Adrenal gland (tissue), 5 donors: ENCODE results near the gene RBMS2.

Experiments used
- POLR2A ChIP-seq, 2 donors: fragments of 450-650 bp; IDR thresholded peaks; one replicate each; pipeline ENCODE4 v1.6.1; 2017; ENCODE audit warnings: antibody characterized with exemption in 2 of 2, mild to moderate bottlenecking in 2 of 2, moderate library complexity in 1 of 2
- TF ChIP-seq, protein P1 (sequence below), 6 experiments: fragments of 450-650 bp in 4 of 6; fragments of 200-600 bp in 2 of 6; sonication (generic) in 1 of 6; IDR thresholded peaks; 1 replicate in 5 of 6; 2 replicates in 1 of 6; pipeline versions ENCODE4 v1.5.1 to v1.8.0; 2016 to 2021; ENCODE audit warnings: antibody characterized with exemption in 6 of 6, mild to moderate bottlenecking in 2 of 6, moderate library complexity in 1 of 6
- donor health status: DM: no; HTN: no; CAD: no.

DNA sequence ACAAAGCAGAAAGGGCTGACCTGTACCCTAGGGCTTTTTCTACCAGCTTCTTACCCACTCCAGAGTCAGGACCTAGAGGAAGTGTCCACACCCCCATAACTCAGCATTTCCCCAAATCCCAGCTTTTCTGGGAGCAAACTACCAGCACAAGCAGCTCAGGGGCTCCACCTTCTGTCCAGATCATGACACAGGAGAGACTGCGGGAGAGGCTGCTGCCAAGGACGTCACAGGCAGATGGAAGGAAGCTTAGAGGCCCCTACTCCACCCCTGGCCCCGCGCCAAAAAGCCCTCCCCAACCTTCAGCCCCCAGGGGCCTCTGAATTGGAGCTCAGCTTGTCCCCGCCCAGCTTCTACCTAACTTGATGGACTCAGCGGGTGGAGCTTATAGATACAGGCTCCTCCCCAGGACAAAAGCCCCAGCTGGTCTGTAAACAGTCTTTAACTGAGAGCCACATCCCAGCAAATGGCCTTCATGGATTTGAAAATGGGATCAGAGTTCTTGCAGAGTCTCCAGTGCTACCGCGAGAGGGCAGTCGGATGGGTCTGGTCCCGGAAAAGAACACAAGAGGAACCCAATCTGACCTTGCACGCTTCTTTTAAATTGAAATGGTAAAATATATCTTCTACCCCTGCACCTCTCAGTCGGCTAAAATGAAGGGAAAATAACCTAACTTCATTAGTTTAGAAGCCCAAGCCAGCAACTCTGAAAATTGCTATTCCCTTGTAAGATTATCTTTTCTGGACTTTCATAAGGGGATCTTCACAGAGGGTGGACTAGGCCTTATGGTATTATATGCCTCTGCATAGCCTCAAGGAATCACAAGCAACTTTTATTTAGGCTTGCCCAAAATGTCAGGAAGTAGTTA is 115.3 kb downstream of the RBMS2 start:
- TF ChIP-seq, protein P1, sequence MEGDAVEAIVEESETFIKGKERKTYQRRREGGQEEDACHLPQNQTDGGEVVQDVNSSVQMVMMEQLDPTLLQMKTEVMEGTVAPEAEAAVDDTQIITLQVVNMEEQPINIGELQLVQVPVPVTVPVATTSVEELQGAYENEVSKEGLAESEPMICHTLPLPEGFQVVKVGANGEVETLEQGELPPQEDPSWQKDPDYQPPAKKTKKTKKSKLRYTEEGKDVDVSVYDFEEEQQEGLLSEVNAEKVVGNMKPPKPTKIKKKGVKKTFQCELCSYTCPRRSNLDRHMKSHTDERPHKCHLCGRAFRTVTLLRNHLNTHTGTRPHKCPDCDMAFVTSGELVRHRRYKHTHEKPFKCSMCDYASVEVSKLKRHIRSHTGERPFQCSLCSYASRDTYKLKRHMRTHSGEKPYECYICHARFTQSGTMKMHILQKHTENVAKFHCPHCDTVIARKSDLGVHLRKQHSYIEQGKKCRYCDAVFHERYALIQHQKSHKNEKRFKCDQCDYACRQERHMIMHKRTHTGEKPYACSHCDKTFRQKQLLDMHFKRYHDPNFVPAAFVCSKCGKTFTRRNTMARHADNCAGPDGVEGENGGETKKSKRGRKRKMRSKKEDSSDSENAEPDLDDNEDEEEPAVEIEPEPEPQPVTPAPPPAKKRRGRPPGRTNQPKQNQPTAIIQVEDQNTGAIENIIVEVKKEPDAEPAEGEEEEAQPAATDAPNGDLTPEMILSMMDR (IDR thresholded peaks at IDR 0.05): peak; percentile 40 to 77 (median 64)
- peak in 1 of 2 donors; percentile 73 for TF ChIP-seq POLR2A (IDR thresholded peaks at IDR 0.05)
